ENCODE measurements around the gene DYNLT4.
"Not testable (repeated sequence)": the region's sequence is repeated elsewhere in the genome, so short reads cannot be mapped to it uniquely, and the experiment has no call there.

GRCh38 chr1:44766421-44766820, 40.7 kb downstream of the DYNLT4 start:
- TF ChIP-seq CTCF (IDR thresholded peaks at IDR 0.05; ENCODE audit: insufficient read depth, low read length, poor library complexity, severe bottlenecking); EZH2phosphoT487 (conservative IDR thresholded peaks at IDR 0.05; ENCODE audit: low read length): not testable (repeated sequence)
